ENCODE results near the gene DIAPH2.

The DIAPH2 gene

GRCh38 chrX:96929036-96929435 lies 244.4 kb downstream of the DIAPH2 start:
- no peak overlapping the region for H3K4me3 ChIP-seq (ENCODE audit: low read depth, low read length)

GRCh38 chrX:96957718-96958117 lies 273.1 kb downstream of the DIAPH2 start:
- no peak overlapping the region for H3K4me3 ChIP-seq (ENCODE audit: low read depth, low read length)

- H3K4me3 ChIP-seq (ENCODE audit: low read depth, low read length): no peak overlapping the region
These were observed 287.2 kb downstream of the DIAPH2 start for GRCh38 chrX:96971812-96972211.

- no peak overlapping the region for H3K4me3 ChIP-seq (ENCODE audit: low read depth, low read length)
These were observed 294.3 kb downstream of the DIAPH2 start for GRCh38 chrX:96978906-96979305.

GRCh38 chrX:96979766-96980165 lies 295.1 kb downstream of the DIAPH2 start:
- H3K4me3 ChIP-seq (ENCODE audit: low read depth, low read length): no peak overlapping the region

GRCh38 chrX:96982161-96982560 lies 297.5 kb downstream of the DIAPH2 start:
- no peak overlapping the region for H3K4me3 ChIP-seq (ENCODE audit: low read depth, low read length)

- H3K4me3 ChIP-seq (ENCODE audit: low read depth, low read length): no peak overlapping the region
These were observed 299.9 kb downstream of the DIAPH2 start for GRCh38 chrX:96984538-96984937.

GRCh38 chrX:96985046-96985445 lies 300.4 kb downstream of the DIAPH2 start:
- no peak overlapping the region for H3K4me3 ChIP-seq (ENCODE audit: low read depth, low read length)

- H3K4me3 ChIP-seq (ENCODE audit: low read depth, low read length): no peak overlapping the region
These were observed 302.6 kb downstream of the DIAPH2 start for GRCh38 chrX:96987228-96987627.

GRCh38 chrX:96989830-96990571 lies 305.4 kb downstream of the DIAPH2 start:
- H3K4me3 ChIP-seq (ENCODE audit: low read depth, low read length): no peak overlapping the region

- no peak overlapping the region for H3K4me3 ChIP-seq (ENCODE audit: low read depth, low read length)
These were observed 309.5 kb downstream of the DIAPH2 start for GRCh38 chrX:96994093-96994492.

GRCh38 chrX:96997196-96997595 lies 312.6 kb downstream of the DIAPH2 start:
- no peak overlapping the region for H3K4me3 ChIP-seq (ENCODE audit: low read depth, low read length)

- no peak overlapping the region for H3K4me3 ChIP-seq (ENCODE audit: low read depth, low read length)
These were observed 316.2 kb downstream of the DIAPH2 start for GRCh38 chrX:97000682-97001368.

- no peak overlapping the region for H3K4me3 ChIP-seq (ENCODE audit: low read depth, low read length)
These were observed 321.5 kb downstream of the DIAPH2 start for GRCh38 chrX:97006167-97006566.

- no peak overlapping the region for H3K4me3 ChIP-seq (ENCODE audit: low read depth, low read length)
These were observed 324.7 kb downstream of the DIAPH2 start for GRCh38 chrX:97009391-97009790.

GRCh38 chrX:97011540-97011939 lies 326.9 kb downstream of the DIAPH2 start:
- no peak overlapping the region for H3K4me3 ChIP-seq (ENCODE audit: low read depth, low read length)

- H3K4me3 ChIP-seq (ENCODE audit: low read depth, low read length): no peak overlapping the region
These were observed 331.5 kb downstream of the DIAPH2 start for GRCh38 chrX:97016106-97016505.

- no peak overlapping the region for H3K4me3 ChIP-seq (ENCODE audit: low read depth, low read length)
These were observed 337.0 kb downstream of the DIAPH2 start for GRCh38 chrX:97021680-97022079.

GRCh38 chrX:97026406-97026805 lies 341.8 kb downstream of the DIAPH2 start:
- no peak overlapping the region for H3K4me3 ChIP-seq (ENCODE audit: low read depth, low read length)

GRCh38 chrX:97027384-97027922 lies 342.8 kb downstream of the DIAPH2 start:
- H3K4me3 ChIP-seq (ENCODE audit: low read depth, low read length): no peak overlapping the region

GRCh38 chrX:97030463-97030862 lies 345.8 kb downstream of the DIAPH2 start:
- no peak overlapping the region for H3K4me3 ChIP-seq (ENCODE audit: low read depth, low read length)

GRCh38 chrX:97030947-97031346 lies 346.3 kb downstream of the DIAPH2 start:
- no peak overlapping the region for H3K4me3 ChIP-seq (ENCODE audit: low read depth, low read length)
